ENCODE measurements around the gene DCAF11. TPM values are rescaled to one million over a fixed set of nuclear protein-coding genes. Genes with fewer than 3 reads are reported as not detected.

DCAF11 gene
- total and polyA plus RNA-seq, 2 of the 13 experiments (the other 11 are each of a cell fraction or from before 2014, with no cell fraction given), result 150 to 257 TPM

DNA sequence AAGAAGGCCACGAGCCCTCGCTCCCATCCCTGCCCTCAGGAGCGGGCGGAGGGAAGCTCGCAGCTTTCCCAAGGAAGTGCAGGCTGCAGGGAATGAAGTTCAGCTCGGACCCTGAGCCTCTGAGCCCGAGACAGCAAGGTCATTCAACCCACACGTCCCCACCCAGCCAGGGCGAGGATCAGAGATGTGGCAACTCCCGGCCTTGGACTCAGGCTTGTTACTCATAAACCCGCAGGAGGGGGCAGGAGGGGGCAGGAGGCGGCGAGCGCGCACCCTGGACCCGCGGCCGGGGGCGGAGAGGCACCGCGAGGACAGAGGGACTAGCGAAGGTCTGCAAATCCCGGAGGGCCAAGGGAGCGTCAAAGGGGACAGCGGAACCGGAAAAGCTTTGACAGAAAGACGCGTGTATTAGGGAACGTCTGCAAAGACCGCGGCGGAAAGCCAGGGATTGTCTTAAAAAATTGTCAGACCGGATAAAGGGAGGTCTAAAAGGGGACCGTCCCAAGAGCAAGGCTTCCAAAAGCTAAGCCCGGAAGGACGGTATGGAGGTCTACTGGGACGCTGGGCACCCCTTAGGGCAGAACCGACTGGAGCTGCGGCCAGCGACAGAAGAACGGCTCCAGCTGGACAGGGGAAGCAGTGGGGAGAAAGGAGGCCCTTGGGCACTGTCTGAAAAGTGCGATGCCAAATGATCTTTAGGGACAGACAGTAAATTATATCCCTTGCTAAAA, 611 bp upstream of the DCAF11 start (continued):
- TF ChIP-seq ZBTB21 (CRISPR knock-in tag; IDR thresholded peaks at IDR 0.05) (peak; percentile 78), ZNF841 (CRISPR knock-in tag; IDR thresholded peaks at IDR 0.05; ENCODE audit: borderline replicate concordance) (no peak), ARNT2 (CRISPR knock-in tag; IDR thresholded peaks at IDR 0.05; ENCODE audit: low read depth) (peak; percentile 97), ZNF367 (CRISPR knock-in tag; IDR thresholded peaks at IDR 0.05; ENCODE audit: borderline replicate concordance) (0 out of 2 replicates have a peak, but pooled peaks have one; percentile 81), ZSCAN29 (CRISPR knock-in tag; conservative IDR thresholded peaks at IDR 0.05) (peak; percentile 99), STAG1 (CRISPR knock-in tag; IDR thresholded peaks at IDR 0.05) (peak; percentile 31; the same call in 1 of the 2 replicates), ZFX (CRISPR knock-in tag; IDR thresholded peaks at IDR 0.05; ENCODE audit: low read depth) (peak; percentile 98), NFKBIZ (CRISPR knock-in tag; IDR thresholded peaks at IDR 0.05) (peak; percentile 93), NR2F1 (CRISPR knock-in tag; IDR thresholded peaks at IDR 0.05) (peak; percentile 74 to 90), ZNF34 (CRISPR knock-in tag; IDR thresholded peaks at IDR 0.05; ENCODE audit: borderline replicate concordance) (peak; percentile 99), HNRNPLL (IDR thresholded peaks at IDR 0.05; ENCODE audit: low read depth, low read length, poor library complexity, severe bottlenecking) (peak; percentile 14), ZNF839 (CRISPR knock-in tag; IDR thresholded peaks at IDR 0.05; ENCODE audit: borderline replicate concordance) (peak; percentile 97; the same call in 1 of the 2 replicates), MTF1 (CRISPR knock-in tag; IDR thresholded peaks at IDR 0.05) (peak; percentile 94), ZNF772 (CRISPR knock-in tag; IDR thresholded peaks at IDR 0.05) (peak; percentile 97)
- TF ChIP-seq, protein P1, sequence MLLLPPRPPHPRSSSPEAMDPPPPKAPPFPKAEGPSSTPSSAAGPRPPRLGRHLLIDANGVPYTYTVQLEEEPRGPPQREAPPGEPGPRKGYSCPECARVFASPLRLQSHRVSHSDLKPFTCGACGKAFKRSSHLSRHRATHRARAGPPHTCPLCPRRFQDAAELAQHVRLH (CRISPR knock-in tag; IDR thresholded peaks at IDR 0.05; ENCODE audit: borderline replicate concordance, low read depth), result peak; percentile 99
- TF ChIP-seq, protein P2, sequence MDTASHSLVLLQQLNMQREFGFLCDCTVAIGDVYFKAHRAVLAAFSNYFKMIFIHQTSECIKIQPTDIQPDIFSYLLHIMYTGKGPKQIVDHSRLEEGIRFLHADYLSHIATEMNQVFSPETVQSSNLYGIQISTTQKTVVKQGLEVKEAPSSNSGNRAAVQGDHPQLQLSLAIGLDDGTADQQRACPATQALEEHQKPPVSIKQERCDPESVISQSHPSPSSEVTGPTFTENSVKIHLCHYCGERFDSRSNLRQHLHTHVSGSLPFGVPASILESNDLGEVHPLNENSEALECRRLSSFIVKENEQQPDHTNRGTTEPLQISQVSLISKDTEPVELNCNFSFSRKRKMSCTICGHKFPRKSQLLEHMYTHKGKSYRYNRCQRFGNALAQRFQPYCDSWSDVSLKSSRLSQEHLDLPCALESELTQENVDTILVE (CRISPR knock-in tag; IDR thresholded peaks at IDR 0.05), result peak; percentile 97
- TF ChIP-seq, protein P3, sequence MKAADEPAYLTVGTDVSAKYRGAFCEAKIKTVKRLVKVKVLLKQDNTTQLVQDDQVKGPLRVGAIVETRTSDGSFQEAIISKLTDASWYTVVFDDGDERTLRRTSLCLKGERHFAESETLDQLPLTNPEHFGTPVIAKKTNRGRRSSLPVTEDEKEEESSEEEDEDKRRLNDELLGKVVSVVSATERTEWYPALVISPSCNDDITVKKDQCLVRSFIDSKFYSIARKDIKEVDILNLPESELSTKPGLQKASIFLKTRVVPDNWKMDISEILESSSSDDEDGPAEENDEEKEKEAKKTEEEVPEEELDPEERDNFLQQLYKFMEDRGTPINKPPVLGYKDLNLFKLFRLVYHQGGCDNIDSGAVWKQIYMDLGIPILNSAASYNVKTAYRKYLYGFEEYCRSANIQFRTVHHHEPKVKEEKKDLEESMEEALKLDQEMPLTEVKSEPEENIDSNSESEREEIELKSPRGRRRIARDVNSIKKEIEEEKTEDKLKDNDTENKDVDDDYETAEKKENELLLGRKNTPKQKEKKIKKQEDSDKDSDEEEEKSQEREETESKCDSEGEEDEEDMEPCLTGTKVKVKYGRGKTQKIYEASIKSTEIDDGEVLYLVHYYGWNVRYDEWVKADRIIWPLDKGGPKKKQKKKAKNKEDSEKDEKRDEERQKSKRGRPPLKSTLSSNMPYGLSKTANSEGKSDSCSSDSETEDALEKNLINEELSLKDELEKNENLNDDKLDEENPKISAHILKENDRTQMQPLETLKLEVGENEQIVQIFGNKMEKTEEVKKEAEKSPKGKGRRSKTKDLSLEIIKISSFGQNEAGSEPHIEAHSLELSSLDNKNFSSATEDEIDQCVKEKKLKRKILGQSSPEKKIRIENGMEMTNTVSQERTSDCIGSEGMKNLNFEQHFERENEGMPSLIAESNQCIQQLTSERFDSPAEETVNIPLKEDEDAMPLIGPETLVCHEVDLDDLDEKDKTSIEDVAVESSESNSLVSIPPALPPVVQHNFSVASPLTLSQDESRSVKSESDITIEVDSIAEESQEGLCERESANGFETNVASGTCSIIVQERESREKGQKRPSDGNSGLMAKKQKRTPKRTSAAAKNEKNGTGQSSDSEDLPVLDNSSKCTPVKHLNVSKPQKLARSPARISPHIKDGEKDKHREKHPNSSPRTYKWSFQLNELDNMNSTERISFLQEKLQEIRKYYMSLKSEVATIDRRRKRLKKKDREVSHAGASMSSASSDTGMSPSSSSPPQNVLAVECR (CRISPR knock-in tag; IDR thresholded peaks at IDR 0.05; ENCODE audit: borderline replicate concordance), result peak; percentile 79
- TF ChIP-seq, protein P4, sequence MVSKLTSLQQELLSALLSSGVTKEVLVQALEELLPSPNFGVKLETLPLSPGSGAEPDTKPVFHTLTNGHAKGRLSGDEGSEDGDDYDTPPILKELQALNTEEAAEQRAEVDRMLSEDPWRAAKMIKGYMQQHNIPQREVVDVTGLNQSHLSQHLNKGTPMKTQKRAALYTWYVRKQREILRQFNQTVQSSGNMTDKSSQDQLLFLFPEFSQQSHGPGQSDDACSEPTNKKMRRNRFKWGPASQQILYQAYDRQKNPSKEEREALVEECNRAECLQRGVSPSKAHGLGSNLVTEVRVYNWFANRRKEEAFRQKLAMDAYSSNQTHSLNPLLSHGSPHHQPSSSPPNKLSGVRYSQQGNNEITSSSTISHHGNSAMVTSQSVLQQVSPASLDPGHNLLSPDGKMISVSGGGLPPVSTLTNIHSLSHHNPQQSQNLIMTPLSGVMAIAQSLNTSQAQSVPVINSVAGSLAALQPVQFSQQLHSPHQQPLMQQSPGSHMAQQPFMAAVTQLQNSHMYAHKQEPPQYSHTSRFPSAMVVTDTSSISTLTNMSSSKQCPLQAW (CRISPR knock-in tag; IDR thresholded peaks at IDR 0.05), result peak; percentile 100
- TF ChIP-seq, protein P5, sequence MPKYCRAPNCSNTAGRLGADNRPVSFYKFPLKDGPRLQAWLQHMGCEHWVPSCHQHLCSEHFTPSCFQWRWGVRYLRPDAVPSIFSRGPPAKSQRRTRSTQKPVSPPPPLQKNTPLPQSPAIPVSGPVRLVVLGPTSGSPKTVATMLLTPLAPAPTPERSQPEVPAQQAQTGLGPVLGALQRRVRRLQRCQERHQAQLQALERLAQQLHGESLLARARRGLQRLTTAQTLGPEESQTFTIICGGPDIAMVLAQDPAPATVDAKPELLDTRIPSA (CRISPR knock-in tag; IDR thresholded peaks at IDR 0.05; ENCODE audit: borderline replicate concordance), result no peak; the same call in 1 of the 2 replicates
